Measurements from ENCODE around the gene SRL.

- TF ChIP-seq CTCF (IDR thresholded peaks at IDR 0.05 in 4 of 5, conservative IDR thresholded peaks at IDR 0.05 in 1 of 5) (peak; percentile 89 to 99 (median 96)), POLR2A (IDR thresholded peaks at IDR 0.05) (no peak)
Observed at GRCh38 chr16:4288148-4288921, 46.5 kb upstream of the SRL start.
